Measurements from ENCODE around the gene BMF.

DNA sequence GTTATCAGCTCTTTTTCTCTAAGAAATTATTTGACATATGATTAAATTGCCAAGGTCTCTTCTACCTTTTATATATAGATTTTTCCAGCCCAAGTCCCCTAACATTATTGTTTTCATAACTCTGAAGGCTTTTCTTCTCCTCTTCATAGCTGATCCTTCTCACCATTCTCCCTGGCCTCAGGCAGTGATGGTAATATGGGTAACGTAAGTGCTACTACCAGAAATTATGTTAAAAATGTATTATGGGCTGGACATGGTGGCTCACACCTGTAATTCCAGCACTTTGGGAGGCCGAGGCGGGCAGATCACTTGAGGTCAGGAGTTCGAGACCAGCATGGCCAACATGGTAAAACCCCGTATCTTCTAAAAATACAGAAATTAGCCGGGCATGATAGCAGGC is 29.2 kb downstream of the BMF start:
- TF ChIP-seq POLR2A (IDR thresholded peaks at IDR 0.05) (no peak), POLR2AphosphoS5 (IDR thresholded peaks at IDR 0.05) (no peak)
- TF ChIP-seq, protein P1, sequence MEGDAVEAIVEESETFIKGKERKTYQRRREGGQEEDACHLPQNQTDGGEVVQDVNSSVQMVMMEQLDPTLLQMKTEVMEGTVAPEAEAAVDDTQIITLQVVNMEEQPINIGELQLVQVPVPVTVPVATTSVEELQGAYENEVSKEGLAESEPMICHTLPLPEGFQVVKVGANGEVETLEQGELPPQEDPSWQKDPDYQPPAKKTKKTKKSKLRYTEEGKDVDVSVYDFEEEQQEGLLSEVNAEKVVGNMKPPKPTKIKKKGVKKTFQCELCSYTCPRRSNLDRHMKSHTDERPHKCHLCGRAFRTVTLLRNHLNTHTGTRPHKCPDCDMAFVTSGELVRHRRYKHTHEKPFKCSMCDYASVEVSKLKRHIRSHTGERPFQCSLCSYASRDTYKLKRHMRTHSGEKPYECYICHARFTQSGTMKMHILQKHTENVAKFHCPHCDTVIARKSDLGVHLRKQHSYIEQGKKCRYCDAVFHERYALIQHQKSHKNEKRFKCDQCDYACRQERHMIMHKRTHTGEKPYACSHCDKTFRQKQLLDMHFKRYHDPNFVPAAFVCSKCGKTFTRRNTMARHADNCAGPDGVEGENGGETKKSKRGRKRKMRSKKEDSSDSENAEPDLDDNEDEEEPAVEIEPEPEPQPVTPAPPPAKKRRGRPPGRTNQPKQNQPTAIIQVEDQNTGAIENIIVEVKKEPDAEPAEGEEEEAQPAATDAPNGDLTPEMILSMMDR (IDR thresholded peaks at IDR 0.05): no peak
